Spleen (tissue), 7 donors: Measurements from ENCODE around the gene SLC25A2.

Experiments used
- POLR2AphosphoS5 ChIP-seq, 3 donors: sonication (generic); formaldehyde crosslinking; IDR thresholded peaks; one replicate each; pipeline ENCODE4 v1.5.1; 2017; ENCODE audit warnings: antibody characterized with exemption in 3 of 3
- TF ChIP-seq, protein P1 (sequence below), 11 experiments: fragments of 200-600 bp in 7 of 11; fragments of 450-650 bp in 4 of 11; sonication (generic) in 4 of 11; IDR thresholded peaks in 8 of 11; conservative IDR thresholded peaks in 3 of 11; 1 replicate in 7 of 11; 2 replicates in 4 of 11; pipeline versions ENCODE4 v1.4.0 to v1.8.0; 2016 to 2021; ENCODE audit warnings: antibody characterized with exemption in 11 of 11, inconsistent platforms in 4 of 11, mild to moderate bottlenecking in 1 of 11
- donor health status: DM: no; HTN: no; CAD: no; lungs with moderate emphysema.
- donor health status: DM: no; HTN: no; CAD: no.
- donor health status: DM: no; HTN: no; CAD: no.

DNA sequence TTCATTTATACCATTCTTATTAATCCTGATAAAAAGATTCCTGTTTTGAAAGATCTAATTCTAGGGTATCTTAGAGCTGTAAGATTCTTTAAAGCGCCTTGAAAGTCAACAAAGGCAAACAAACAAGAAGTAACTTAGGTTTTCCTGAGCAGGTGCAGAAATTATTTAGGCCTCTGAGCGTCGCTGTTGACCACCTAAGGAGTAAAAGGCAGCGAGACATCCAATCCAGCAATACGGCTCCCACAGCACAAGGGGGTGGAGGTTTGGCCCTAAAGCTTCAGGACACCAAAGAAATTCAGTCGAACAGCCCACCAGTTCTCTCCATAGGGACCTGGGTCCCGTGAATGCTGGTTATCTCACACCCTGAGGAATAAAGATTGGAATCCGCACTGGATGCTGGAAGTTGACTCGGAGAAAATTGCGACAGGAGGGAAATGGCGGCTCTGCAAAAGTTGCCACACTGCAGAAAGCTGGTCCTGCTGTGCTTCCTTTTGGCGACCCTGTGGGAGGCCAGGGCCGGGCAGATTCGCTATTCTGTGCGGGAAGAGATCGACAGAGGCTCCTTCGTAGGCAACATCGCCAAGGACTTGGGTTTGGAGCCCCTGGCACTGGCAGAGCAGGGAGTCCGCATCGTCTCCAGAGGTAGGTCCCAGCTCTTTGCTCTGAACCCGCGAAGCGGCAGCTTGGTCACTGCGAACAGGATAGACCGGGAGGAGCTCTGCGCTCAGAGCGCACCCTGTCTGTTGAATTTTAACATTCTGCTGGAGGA is 34.9 kb upstream of the SLC25A2 start, which contains the start of gene PCDHGA2:
- TF ChIP-seq POLR2AphosphoS5 (IDR thresholded peaks at IDR 0.05) = no peak
- TF ChIP-seq, protein P1, sequence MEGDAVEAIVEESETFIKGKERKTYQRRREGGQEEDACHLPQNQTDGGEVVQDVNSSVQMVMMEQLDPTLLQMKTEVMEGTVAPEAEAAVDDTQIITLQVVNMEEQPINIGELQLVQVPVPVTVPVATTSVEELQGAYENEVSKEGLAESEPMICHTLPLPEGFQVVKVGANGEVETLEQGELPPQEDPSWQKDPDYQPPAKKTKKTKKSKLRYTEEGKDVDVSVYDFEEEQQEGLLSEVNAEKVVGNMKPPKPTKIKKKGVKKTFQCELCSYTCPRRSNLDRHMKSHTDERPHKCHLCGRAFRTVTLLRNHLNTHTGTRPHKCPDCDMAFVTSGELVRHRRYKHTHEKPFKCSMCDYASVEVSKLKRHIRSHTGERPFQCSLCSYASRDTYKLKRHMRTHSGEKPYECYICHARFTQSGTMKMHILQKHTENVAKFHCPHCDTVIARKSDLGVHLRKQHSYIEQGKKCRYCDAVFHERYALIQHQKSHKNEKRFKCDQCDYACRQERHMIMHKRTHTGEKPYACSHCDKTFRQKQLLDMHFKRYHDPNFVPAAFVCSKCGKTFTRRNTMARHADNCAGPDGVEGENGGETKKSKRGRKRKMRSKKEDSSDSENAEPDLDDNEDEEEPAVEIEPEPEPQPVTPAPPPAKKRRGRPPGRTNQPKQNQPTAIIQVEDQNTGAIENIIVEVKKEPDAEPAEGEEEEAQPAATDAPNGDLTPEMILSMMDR (IDR thresholded peaks at IDR 0.05 in 8 of 11, conservative IDR thresholded peaks at IDR 0.05 in 3 of 11) = peak in 2 of 11 experiments; percentile 30 to 38
